Measurements from ENCODE around the gene ATP2B2.

The ATP2B2 gene

GRCh38 chr3:10448544-10448943 lies 56.8 kb downstream of the ATP2B2 start:
- no peak for DNase-seq

- DNase-seq: peak in 9 of 14 donors; percentile 10 to 72 (median 26)
Measured at GRCh38 chr3:10447527-10448260, 57.7 kb downstream of the ATP2B2 start.

- DNase-seq: no peak
Measured at GRCh38 chr3:10447110-10447509, 58.3 kb downstream of the ATP2B2 start.

- peak in 1 of 14 donors; percentile 62 for DNase-seq
Measured at GRCh38 chr3:10445561-10446175, 59.7 kb downstream of the ATP2B2 start.

- peak in 1 of 14 donors; percentile 17 for DNase-seq
Measured at GRCh38 chr3:10444511-10444910, 60.9 kb downstream of the ATP2B2 start.

- no peak for DNase-seq
Measured at GRCh38 chr3:10444110-10444429, 61.3 kb downstream of the ATP2B2 start.

- DNase-seq: no peak
Measured at GRCh38 chr3:10443272-10444109, 61.9 kb downstream of the ATP2B2 start.

- no peak for DNase-seq
Measured at GRCh38 chr3:10442151-10442795, 63.1 kb downstream of the ATP2B2 start.

GRCh38 chr3:10440684-10441083 lies 64.7 kb downstream of the ATP2B2 start:
- DNase-seq: no peak

- no peak for DNase-seq
Measured at GRCh38 chr3:10438902-10439610, 66.3 kb downstream of the ATP2B2 start.

GRCh38 chr3:10437995-10438901 lies 67.1 kb downstream of the ATP2B2 start:
- no peak for DNase-seq

- no peak for DNase-seq
Measured at GRCh38 chr3:10437272-10437994, 68.0 kb downstream of the ATP2B2 start.

GRCh38 chr3:10435850-10436249 lies 69.5 kb downstream of the ATP2B2 start:
- no peak for DNase-seq

- DNase-seq: no peak
Measured at GRCh38 chr3:10434938-10435336, 70.4 kb downstream of the ATP2B2 start.

GRCh38 chr3:10434144-10434937 lies 71.0 kb downstream of the ATP2B2 start:
- no peak for DNase-seq

GRCh38 chr3:10432931-10433330 lies 72.5 kb downstream of the ATP2B2 start:
- DNase-seq: no peak

- no peak for DNase-seq
Measured at GRCh38 chr3:10432156-10432845, 73.1 kb downstream of the ATP2B2 start.

- no peak for DNase-seq
Measured at GRCh38 chr3:10430805-10431204, 74.6 kb downstream of the ATP2B2 start.
